Neutrophil (primary cell): ENCODE data around the gene CFAP410.
"Not testable (repeated sequence)": the region's sequence is repeated elsewhere in the genome, so short reads cannot be mapped to it uniquely, and the experiment has no call there.

Experiments used
- H3K27ac ChIP-seq: fragments of 200-600 bp; sonication (generic); 2 replicates; pipeline ENCODE4 v1.5.1; 2016; ENCODE audit warnings: mild to moderate bottlenecking, moderate library complexity
- H3K27me3 ChIP-seq: fragments of 200-600 bp; sonication (generic); 2 replicates; pipeline ENCODE4 v1.6.0; 2016; ENCODE audit warnings: mild to moderate bottlenecking
- H3K36me3 ChIP-seq: fragments of 200-600 bp; sonication (generic); 2 replicates; pipeline ENCODE4 v1.5.1; 2017
- H3K4me1 ChIP-seq, 2 experiments: fragments of 200-600 bp in 1 of 2; sonication (generic) in 1 of 2; 1 replicate in 1 of 2; 2 replicates in 1 of 2; pipeline versions ENCODE4 v1.5.1 to v1.6.1; 2013 to 2016; ENCODE audit warnings: low read depth in 1 of 2, low read length in 1 of 2, mild to moderate bottlenecking in 1 of 2, moderate library complexity in 1 of 2; ENCODE audit not compliant: control insufficient read depth in 1 of 2, insufficient read depth in 1 of 2
- H3K4me3 ChIP-seq, 2 experiments: fragments of 200-600 bp in 1 of 2; sonication (generic) in 1 of 2; 1 replicate in 1 of 2; 2 replicates in 1 of 2; pipeline ENCODE4 v1.5.1; 2013 to 2016; ENCODE audit warnings: low read depth in 1 of 2, low read length in 1 of 2, mild to moderate bottlenecking in 1 of 2, moderate library complexity in 1 of 2
- H3K9me3 ChIP-seq: fragments of 200-600 bp; sonication (generic); 2 replicates; pipeline ENCODE4 v1.5.1; 2016
- TF ChIP-seq, protein P1 (sequence below): fragments of 200-600 bp; sonication (generic); IDR thresholded peaks from 2 replicates; pipeline ENCODE4 v1.5.1; 2016; ENCODE audit warnings: antibody characterized with exemption

CFAP410 gene

GRCh38 chr21:44347911-44348451, 8.8 kb upstream of the CFAP410 start:
- H3K27me3 ChIP-seq = peaks cover 29% of the 10 kb centered on the region
- TF ChIP-seq, protein P1, sequence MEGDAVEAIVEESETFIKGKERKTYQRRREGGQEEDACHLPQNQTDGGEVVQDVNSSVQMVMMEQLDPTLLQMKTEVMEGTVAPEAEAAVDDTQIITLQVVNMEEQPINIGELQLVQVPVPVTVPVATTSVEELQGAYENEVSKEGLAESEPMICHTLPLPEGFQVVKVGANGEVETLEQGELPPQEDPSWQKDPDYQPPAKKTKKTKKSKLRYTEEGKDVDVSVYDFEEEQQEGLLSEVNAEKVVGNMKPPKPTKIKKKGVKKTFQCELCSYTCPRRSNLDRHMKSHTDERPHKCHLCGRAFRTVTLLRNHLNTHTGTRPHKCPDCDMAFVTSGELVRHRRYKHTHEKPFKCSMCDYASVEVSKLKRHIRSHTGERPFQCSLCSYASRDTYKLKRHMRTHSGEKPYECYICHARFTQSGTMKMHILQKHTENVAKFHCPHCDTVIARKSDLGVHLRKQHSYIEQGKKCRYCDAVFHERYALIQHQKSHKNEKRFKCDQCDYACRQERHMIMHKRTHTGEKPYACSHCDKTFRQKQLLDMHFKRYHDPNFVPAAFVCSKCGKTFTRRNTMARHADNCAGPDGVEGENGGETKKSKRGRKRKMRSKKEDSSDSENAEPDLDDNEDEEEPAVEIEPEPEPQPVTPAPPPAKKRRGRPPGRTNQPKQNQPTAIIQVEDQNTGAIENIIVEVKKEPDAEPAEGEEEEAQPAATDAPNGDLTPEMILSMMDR = no peak
- no peaks in the 10 kb centered on the region for H3K36me3 ChIP-seq
- no peaks in the 10 kb centered on the region for H3K9me3 ChIP-seq
- H3K27ac ChIP-seq = no peak overlapping the region
- no peak overlapping the region for H3K4me3 ChIP-seq
- H3K4me1 ChIP-seq = peaks cover 33 to 37% of the 10 kb centered on the region in 2 experiments

GRCh38 chr21:44345495-44345894, 6.3 kb upstream of the CFAP410 start:
- TF ChIP-seq, protein P1 = no peak
- H3K9me3 ChIP-seq = no peaks in the 10 kb centered on the region
- H3K36me3 ChIP-seq = no peaks in the 10 kb centered on the region
- no peak overlapping the region for H3K4me3 ChIP-seq
- H3K27me3 ChIP-seq = peaks cover 29% of the 10 kb centered on the region
- peaks cover 9 to 12% of the 10 kb centered on the region in 2 experiments for H3K4me1 ChIP-seq
- H3K27ac ChIP-seq = no peak overlapping the region

GRCh38 chr21:44344541-44345183, 5.5 kb upstream of the CFAP410 start:
- Histone ChIP-seq H3K4me1 (peaks cover 13% of the 10 kb centered on the region in 2 experiments), H3K27ac (no peak overlapping the region), H3K36me3 (no peaks in the 10 kb centered on the region), H3K4me3 (no peak overlapping the region), H3K9me3 (no peaks in the 10 kb centered on the region), H3K27me3 (peaks cover 25% of the 10 kb centered on the region)
- TF ChIP-seq, protein P1 = no peak

DNA sequence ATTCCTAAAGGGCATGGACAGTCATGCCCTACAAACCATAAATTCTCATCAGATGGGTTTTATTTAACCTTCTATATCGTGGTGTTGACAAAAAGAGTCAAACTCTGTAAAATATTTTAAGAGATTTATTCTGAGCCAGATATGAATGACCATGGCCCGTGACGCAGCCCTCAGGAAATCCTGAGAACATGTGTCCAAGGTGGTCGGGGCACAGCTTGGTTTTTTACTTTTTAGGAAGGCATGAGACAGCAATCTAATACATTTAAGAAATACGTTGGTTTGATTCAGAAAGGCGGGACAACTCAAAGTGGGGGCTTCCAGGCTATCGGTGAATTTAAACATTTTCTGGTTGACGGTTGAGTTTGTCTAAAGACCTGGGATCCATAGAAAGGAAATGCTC, 3.8 kb upstream of the CFAP410 start:
- peaks cover 10 to 18% of the 10 kb centered on the region in 2 experiments for H3K4me1 ChIP-seq
- H3K36me3 ChIP-seq, H3K27ac ChIP-seq, H3K9me3 ChIP-seq, H3K4me3 ChIP-seq, H3K27me3 ChIP-seq: not testable (repeated sequence)

- H3K4me3 ChIP-seq, H3K27ac ChIP-seq, H3K27me3 ChIP-seq, H3K36me3 ChIP-seq, H3K9me3 ChIP-seq: not testable (repeated sequence)
- peaks cover 10 to 18% of the 10 kb centered on the region in 2 experiments for H3K4me1 ChIP-seq
Measured at GRCh38 chr21:44341726-44342458, 2.7 kb upstream of the CFAP410 start.

DNA sequence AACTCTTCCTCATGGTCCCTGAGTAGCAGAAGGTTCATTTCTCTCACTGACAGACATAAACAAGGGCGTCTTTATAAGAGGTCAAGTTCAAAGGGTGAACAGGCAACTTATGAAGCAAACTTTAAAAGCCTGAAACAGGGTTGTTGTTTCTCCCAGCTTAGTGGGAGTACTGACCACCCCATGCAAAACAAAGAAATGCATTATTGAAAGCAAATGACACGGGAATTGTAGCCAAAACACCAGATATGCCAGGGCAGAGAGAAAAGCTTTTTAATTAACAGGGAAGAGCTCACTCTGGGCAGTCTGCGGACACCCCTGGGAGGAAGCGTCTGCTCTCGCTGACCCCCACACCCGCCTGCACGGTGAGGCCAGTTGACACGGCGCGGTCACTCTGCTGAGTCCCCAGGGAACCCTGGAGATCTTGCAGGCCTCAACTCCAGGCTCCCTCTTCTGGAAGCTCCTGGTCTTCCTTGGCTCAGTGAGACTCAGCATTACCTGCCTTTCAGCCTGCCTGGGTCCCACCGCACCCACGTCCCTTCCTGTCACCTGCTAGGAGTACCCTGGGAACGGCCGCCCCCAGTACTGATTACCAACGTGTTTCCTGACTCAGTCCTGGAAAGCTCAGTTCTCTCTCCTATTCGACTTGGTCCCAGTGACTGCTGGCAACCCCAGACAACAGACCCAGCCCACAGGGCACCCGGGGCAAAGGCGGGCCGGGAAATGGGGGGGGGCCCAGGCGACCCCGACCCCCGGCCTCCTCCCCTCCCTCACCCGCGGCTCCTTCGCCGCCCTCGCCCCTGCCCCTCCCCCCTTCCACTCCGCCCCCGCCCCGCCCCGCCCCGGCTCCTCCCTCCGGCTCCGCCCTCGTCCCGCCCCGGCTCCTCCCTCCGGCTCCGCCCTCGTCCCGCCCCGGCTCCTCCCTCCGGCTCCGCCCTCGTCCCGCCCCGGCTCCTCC, 972 bp downstream of the CFAP410 start:
- Histone ChIP-seq H3K27me3 (no peaks in the 10 kb centered on the region), H3K9me3 (no peaks in the 10 kb centered on the region), H3K4me3 (peak overlapping the region in 1 of 2 experiments; percentile 38), H3K27ac (peak overlapping the region; percentile 96), H3K36me3 (no peaks in the 10 kb centered on the region), H3K4me1 (peaks cover 10 to 18% of the 10 kb centered on the region in 2 experiments)
- TF ChIP-seq, protein P1 = no peak
